Measurements from ENCODE around the gene DLX6. TPM values are rescaled to one million over a fixed set of nuclear protein-coding genes. Genes with fewer than 3 reads are reported as not detected.

DLX6 gene
- total RNA-seq (2022; extraction: Qiagen RNA extraction): not detected in 5 replicates

DNA sequence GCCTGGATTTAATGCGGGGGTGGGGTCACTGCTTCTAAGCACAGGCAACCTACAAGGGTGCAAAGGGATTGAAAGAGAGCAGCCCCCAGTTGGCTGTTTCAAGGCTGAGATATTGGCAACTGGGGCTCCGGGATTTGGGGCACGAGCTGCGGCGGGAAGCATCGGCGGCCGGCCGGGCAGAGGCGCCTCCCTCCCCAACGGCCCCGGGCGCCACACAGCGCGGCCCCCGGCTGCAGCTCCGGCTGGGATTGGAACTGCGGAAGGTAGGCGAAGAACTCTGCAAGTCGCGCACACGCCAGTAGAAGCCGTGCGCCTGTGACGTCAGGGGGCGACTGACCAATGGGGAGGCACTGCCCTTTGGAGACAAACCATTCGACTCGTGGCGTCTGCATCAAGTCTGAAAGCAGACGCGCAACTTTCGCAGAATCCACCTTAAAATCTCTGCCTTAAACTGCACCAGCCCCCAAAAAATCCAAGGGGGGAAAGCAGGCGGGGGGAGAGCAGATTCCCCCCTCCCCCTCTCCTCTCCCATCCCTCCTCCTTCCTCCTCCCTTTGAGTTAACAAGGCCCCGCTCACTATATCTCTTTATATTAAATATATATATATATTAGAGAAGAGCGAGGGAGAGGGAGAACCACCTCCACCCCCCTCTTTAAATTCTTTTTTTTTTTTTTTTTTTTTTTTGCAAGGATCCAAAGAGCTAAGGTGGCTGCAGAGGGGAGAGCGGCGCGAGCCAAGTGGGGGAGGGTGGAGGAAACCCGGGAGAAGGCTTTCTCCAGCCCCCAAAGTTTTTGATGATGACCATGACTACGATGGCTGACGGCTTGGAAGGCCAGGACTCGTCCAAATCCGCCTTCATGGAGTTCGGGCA, at the start of gene DLX6:
DLX6 (plus strand) TSS at position 371 of the 872 bp plus-strand sequence; CDS start at position 796, 425 bp downstream.

DNA sequence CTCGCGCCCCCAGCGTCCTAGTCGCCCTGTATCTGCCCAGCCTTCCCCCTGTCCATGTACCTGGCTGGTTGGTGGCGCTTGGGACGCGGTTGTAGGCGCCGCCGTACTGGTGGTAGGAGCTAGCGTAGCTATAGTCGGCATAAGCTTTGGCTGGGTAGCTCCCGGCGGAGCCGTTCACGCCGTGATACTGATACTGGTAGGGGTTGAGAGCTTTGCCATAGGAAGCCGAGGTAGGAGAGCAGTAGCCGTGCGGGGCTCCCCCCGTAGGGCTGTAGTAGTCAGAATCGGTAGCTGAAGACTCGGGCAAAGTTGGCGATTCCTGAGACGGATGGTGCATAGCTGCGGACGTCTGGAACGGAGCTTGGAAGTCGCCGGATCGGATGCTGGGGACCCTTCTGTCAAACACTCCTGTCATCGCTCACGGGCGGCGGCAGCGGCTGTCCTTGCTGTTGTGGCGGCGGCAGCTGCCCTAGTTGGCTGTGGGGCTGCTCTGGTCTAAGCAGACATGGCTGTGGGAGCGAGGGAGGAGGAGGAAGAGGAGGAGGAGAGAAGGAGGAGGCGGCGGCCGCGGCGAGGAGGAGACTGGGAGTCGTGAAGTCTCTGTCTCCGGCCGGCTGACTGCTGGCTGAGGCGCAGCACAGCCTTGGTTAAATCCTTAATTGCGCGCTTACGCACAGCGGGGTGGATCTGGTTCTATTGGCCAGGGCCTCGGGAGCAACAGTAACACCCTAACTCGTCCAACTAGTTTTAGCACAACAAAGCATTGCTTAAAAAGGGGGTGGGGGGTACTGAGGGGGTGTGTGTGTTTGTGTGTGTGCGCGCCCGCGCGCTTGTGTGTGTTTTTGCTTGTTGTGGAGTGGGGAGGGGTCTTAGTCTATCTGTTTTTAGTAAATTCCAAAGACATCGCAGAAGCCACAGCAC, 19.1 kb downstream of the DLX6 start, which contains the start of gene DLX5:
DLX5 (minus strand) TSS at position 623 of the 921 bp plus-strand sequence; CDS start at position 415, 208 bp downstream.

Other genes starting within 250 kb of the DLX6 start
- not detected in 5 replicates for gene DLX5, start 19.3 kb downstream of the DLX6 start, total RNA-seq (2022; extraction: Qiagen RNA extraction)
- 18.2 to 44.9 TPM (median 20.0 TPM) in 5 replicates for gene SDHAF3, start 112.1 kb downstream of the DLX6 start, total RNA-seq (2022; extraction: Qiagen RNA extraction)